Spleen (tissue), 7 donors: ENCODE measurements around the gene ZFHX2.

Source experiments
- CTCF ChIP-seq, 11 experiments: fragments of 200-600 bp in 7 of 11; fragments of 450-650 bp in 4 of 11; sonication (generic) in 4 of 11; IDR thresholded peaks in 8 of 11; conservative IDR thresholded peaks in 3 of 11; 1 replicate in 7 of 11; 2 replicates in 4 of 11; pipeline versions ENCODE4 v1.4.0 to v1.8.0; 2016 to 2021; ENCODE audit warnings: antibody characterized with exemption in 11 of 11, inconsistent platforms in 4 of 11, mild to moderate bottlenecking in 1 of 11
- POLR2A ChIP-seq, 3 donors: fragments of 450-650 bp; IDR thresholded peaks; one replicate each; pipeline ENCODE4 v1.5.1; 2017; ENCODE audit warnings: antibody characterized with exemption in 3 of 3, mild to moderate bottlenecking in 1 of 3
- POLR2AphosphoS5 ChIP-seq, 3 donors: sonication (generic); formaldehyde crosslinking; IDR thresholded peaks; one replicate each; pipeline ENCODE4 v1.5.1; 2017; ENCODE audit warnings: antibody characterized with exemption in 3 of 3
- donor health status: DM: no; HTN: no; CAD: no; lungs with moderate emphysema.
- donor health status: DM: no; HTN: no; CAD: no.
- donor health status: DM: no; HTN: no; CAD: no.

GRCh38 chr14:23579739-23580138, 28.2 kb upstream of the ZFHX2 start:
- TF ChIP-seq POLR2A (IDR thresholded peaks at IDR 0.05), result no peak
- TF ChIP-seq CTCF (IDR thresholded peaks at IDR 0.05 in 8 of 11, conservative IDR thresholded peaks at IDR 0.05 in 3 of 11), result no peak
- no peak for TF ChIP-seq POLR2AphosphoS5 (IDR thresholded peaks at IDR 0.05)
